ENCODE measurements around the gene STKLD1. TPM values are rescaled to one million over a fixed set of nuclear protein-coding genes. Genes with fewer than 3 reads are reported as not detected.

The STKLD1 gene
- total RNA-seq, 2 donors from 2014 or later, result 0.90 TPM; not detected in 1

DNA sequence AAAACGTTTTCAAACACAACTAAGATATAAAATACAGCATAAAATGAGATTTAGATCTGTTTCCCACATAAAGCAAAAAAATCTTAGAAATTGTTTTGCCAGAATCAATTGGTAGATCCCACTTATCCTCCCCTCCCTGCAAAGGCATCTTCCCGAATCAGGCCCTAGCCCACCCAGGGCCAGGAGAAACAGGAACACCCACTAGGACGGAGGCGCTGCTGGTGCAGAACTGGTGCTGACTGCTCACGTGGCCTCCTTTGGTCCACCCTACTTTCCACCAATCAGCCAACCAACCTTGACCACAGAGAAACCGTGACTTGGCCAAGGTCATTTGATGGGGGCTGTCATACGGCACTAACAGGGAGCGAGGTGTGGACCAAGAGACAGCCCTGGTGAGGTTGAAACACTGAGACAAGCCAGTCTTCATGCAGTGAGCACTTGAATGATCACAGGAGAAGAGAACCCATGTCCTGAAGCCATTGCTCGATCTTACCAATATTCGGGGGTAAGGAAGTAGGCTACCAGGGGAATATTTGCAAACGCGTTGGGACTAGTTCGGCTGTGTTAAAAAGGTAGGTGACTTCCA lies 14.6 kb upstream of the STKLD1 start:
- Histone ChIP-seq H3K4me1 (peaks cover 0 to 15% of the 10 kb centered on the region in 2 donors), H3K36me3 (peaks cover 74% of the 10 kb centered on the region), H3K27ac (no peak overlapping the region), H3K4me3 (no peak overlapping the region), H3K27me3 (no peaks in the 10 kb centered on the region), H3K9me3 (no peaks in the 10 kb centered on the region)
- DNase-seq (ENCODE audit: low spot score), result no peak
- TF ChIP-seq CTCF (IDR thresholded peaks at IDR 0.05), result no peak

GRCh38 chr9:133362359-133363044 lies 13.7 kb upstream of the STKLD1 start:
- H3K27me3 ChIP-seq, result no peaks in the 10 kb centered on the region
- no peak overlapping the region for H3K27ac ChIP-seq
- H3K36me3 ChIP-seq, result peaks cover 81% of the 10 kb centered on the region
- H3K9me3 ChIP-seq, result no peaks in the 10 kb centered on the region
- TF ChIP-seq CTCF (IDR thresholded peaks at IDR 0.05), result no peak
- no peak overlapping the region for H3K4me3 ChIP-seq
- no peak for DNase-seq (ENCODE audit: low spot score)
- peaks cover 0 to 6% of the 10 kb centered on the region in 2 donors for H3K4me1 ChIP-seq

DNA sequence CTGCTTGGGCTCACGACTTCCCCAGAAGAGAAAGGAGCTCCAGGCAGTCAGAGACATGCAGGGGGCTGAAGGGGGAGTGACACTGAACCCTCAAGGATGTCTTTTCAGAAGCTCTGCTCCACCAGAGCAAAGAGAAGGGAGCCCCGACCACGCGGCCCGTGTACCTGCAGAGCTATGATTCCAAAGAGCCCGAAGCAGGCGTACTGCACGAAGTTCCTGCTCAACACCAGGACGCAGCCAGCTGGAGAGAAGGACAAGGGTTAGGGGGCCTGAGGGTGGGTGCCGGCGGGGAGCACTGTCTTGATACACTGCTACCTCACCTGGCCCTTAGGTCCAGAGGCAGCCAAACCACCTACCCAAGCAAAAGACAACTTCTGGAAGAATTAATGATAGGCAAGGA lies 9.7 kb upstream of the STKLD1 start:
- Histone ChIP-seq H3K4me1 (peaks cover 0 to 40% of the 10 kb centered on the region in 2 donors), H3K27me3 (no peaks in the 10 kb centered on the region), H3K36me3 (peaks cover 56% of the 10 kb centered on the region), H3K27ac (no peak overlapping the region), H3K9me3 (no peaks in the 10 kb centered on the region), H3K4me3 (no peak overlapping the region)
- TF ChIP-seq CTCF (IDR thresholded peaks at IDR 0.05), result no peak
- DNase-seq (ENCODE audit: low spot score), result no peak

- no peak overlapping the region for H3K27ac ChIP-seq
- no peak for DNase-seq (ENCODE audit: low spot score)
- no peaks in the 10 kb centered on the region for H3K27me3 ChIP-seq
- no peak for TF ChIP-seq CTCF (IDR thresholded peaks at IDR 0.05)
- no peaks in the 10 kb centered on the region for H3K9me3 ChIP-seq
- peaks cover 0 to 48% of the 10 kb centered on the region in 2 donors for H3K4me1 ChIP-seq
- H3K4me3 ChIP-seq, result no peak overlapping the region
- H3K36me3 ChIP-seq, result peaks cover 49% of the 10 kb centered on the region
These were observed 8.9 kb upstream of the STKLD1 start for GRCh38 chr9:133367221-133367620.

DNA sequence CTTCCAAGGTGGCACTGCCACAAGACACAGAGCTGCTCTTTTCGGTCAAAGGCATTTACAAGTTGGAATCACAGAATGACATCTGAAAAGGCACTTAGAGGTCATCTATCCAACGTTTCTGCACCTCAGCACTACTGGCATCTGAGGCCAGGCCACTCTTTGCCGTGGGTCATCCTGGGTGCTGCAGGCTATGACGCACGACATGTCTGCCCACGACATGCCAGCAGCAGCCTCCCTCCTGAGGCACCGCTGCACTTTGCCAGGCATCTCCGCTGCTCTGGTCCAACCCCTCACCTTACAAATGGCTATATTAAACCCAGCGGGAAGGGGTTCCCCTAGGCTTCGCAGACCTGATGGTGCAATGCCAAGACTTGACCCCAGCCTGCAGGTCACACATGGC lies 8.4 kb upstream of the STKLD1 start:
- Histone ChIP-seq H3K4me3 (no peak overlapping the region), H3K36me3 (peaks cover 46% of the 10 kb centered on the region), H3K9me3 (no peaks in the 10 kb centered on the region), H3K27me3 (no peaks in the 10 kb centered on the region), H3K4me1 (peaks cover 0 to 53% of the 10 kb centered on the region in 2 donors), H3K27ac (no peak overlapping the region)
- TF ChIP-seq CTCF (IDR thresholded peaks at IDR 0.05), result no peak
- no peak for DNase-seq (ENCODE audit: low spot score)
